Measurements from ENCODE around the gene IWS1. TPM values are rescaled to one million over a fixed set of nuclear protein-coding genes. Genes with fewer than 3 reads are reported as not detected.

The IWS1 gene
- total and polyA plus RNA-seq, 10 of the 15 experiments (the other 5 are each of a cell fraction or from before 2014, with no cell fraction given), result 21.9 to 68.9 (median 45.8) TPM

- Histone ChIP-seq H3K4me2 (ENCODE audit: control insufficient read depth, insufficient read depth) (no peak overlapping the region), H2AFZ (ENCODE audit: control insufficient read depth, low read depth, low read length) (no peak overlapping the region), H3K27ac (ENCODE audit: control insufficient read depth, insufficient read depth) (no peak overlapping the region), H3K79me2 (ENCODE audit: control insufficient read depth, insufficient read depth, low read length) (no peaks in the 10 kb centered on the region), H3K27me3 (replicated peaks in 1 of 2; ENCODE audit: control insufficient read depth in 2 of 2, insufficient read depth in 2 of 2, low read length in 1 of 2) (no peaks in the 10 kb centered on the region), H3K36me3 (ENCODE audit: control insufficient read depth in 2 of 2, insufficient read depth in 2 of 2, low read length in 1 of 2) (no peaks in the 10 kb centered on the region), H3K4me3 (no peak overlapping the region), H4K20me1 (ENCODE audit: control insufficient read depth, insufficient read depth) (no peaks in the 10 kb centered on the region), H3K4me1 (ENCODE audit: control insufficient read depth, insufficient read depth, low read length) (no peaks in the 10 kb centered on the region; the same call in 1 of the 2 replicates), H3K9ac (ENCODE audit: control insufficient read depth, insufficient read depth, low read length) (no peak overlapping the region), H3K9me3 (replicated peaks; ENCODE audit: control insufficient read depth, insufficient read depth, low read length) (no peaks in the 10 kb centered on the region)
- 91% methylated on average over 13 of the region's 13 CpGs for WGBS (ENCODE audit: insufficient coverage, insufficient replicate concordance, low lambda C conversion rate, missing lambda C conversion rate)
- ChIA-PET SMC1A (ENCODE audit: uncharacterized antibody, unreplicated experiment) (interaction anchor here (0.5 kb wide), 1 partner anchor 199 kb away, joined by 3 read pairs; no protein-coding TSS in a partner anchor), RAD21 (ENCODE audit: unreplicated experiment) (no interaction called here), POLR2A (no interaction called here), CTCF (interaction anchor here (1.3 to 1.4 kb wide), 3 partner anchors 9 to 259 kb away, joined by 3 to 5 read pairs (median 4); no protein-coding TSS in a partner anchor)
- ATAC-seq (no peak), DNase-seq (ENCODE audit: low read depth, low spot score) (no peak), FAIRE-seq (no peak)
- in situ Hi-C loops (cut with MboI), result no loop called here
- no TSS peak for BruUV-seq (replicated peaks)
- intact Hi-C loops (cut with micrococcal nuclease; ENCODE audit: unreplicated experiment), result no loop called here
- TF ChIP-seq CBX5 (IDR thresholded peaks at IDR 0.05; ENCODE audit: low read depth), result no peak
- no peak for TF ChIP-seq ZSCAN29 (IDR thresholded peaks at IDR 0.05)
- TF ChIP-seq YY1 (IDR thresholded peaks at IDR 0.05; ENCODE audit: low read depth, low read length), result no peak
- TF ChIP-seq RELA (IDR thresholded peaks at IDR 0.05; ENCODE audit: borderline replicate concordance, partially characterized antibody), result no peak
- TF ChIP-seq TAF1 (IDR thresholded peaks at IDR 0.05; ENCODE audit: borderline replicate concordance, low read depth, low read length), result no peak
- no peak for TF ChIP-seq RB1 (IDR thresholded peaks at IDR 0.05; ENCODE audit: borderline replicate concordance)
- TF ChIP-seq EZH2 (IDR thresholded peaks at IDR 0.05; ENCODE audit: borderline replicate concordance, control insufficient read depth, low read depth, low read length), result no peak
- TF ChIP-seq, protein P1, sequence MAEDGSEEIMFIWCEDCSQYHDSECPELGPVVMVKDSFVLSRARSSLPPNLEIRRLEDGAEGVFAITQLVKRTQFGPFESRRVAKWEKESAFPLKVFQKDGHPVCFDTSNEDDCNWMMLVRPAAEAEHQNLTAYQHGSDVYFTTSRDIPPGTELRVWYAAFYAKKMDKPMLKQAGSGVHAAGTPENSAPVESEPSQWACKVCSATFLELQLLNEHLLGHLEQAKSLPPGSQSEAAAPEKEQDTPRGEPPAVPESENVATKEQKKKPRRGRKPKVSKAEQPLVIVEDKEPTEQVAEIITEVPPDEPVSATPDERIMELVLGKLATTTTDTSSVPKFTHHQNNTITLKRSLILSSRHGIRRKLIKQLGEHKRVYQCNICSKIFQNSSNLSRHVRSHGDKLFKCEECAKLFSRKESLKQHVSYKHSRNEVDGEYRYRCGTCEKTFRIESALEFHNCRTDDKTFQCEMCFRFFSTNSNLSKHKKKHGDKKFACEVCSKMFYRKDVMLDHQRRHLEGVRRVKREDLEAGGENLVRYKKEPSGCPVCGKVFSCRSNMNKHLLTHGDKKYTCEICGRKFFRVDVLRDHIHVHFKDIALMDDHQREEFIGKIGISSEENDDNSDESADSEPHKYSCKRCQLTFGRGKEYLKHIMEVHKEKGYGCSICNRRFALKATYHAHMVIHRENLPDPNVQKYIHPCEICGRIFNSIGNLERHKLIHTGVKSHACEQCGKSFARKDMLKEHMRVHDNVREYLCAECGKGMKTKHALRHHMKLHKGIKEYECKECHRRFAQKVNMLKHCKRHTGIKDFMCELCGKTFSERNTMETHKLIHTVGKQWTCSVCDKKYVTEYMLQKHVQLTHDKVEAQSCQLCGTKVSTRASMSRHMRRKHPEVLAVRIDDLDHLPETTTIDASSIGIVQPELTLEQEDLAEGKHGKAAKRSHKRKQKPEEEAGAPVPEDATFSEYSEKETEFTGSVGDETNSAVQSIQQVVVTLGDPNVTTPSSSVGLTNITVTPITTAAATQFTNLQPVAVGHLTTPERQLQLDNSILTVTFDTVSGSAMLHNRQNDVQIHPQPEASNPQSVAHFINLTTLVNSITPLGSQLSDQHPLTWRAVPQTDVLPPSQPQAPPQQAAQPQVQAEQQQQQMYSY (CRISPR knock-in tag; IDR thresholded peaks at IDR 0.05), result no peak
- no peak for TF ChIP-seq POLR2AphosphoS5 (IDR thresholded peaks at IDR 0.05; ENCODE audit: low read length)
- TF ChIP-seq EP300 (IDR thresholded peaks at IDR 0.05; ENCODE audit: borderline replicate concordance in 1 of 2, control insufficient read depth in 1 of 2, low read depth in 2 of 2, low read length in 2 of 2), result no peak
- no peak for TF ChIP-seq TBL1XR1 (IDR thresholded peaks at IDR 0.05; ENCODE audit: low read depth, low read length)
- TF ChIP-seq, protein P2, sequence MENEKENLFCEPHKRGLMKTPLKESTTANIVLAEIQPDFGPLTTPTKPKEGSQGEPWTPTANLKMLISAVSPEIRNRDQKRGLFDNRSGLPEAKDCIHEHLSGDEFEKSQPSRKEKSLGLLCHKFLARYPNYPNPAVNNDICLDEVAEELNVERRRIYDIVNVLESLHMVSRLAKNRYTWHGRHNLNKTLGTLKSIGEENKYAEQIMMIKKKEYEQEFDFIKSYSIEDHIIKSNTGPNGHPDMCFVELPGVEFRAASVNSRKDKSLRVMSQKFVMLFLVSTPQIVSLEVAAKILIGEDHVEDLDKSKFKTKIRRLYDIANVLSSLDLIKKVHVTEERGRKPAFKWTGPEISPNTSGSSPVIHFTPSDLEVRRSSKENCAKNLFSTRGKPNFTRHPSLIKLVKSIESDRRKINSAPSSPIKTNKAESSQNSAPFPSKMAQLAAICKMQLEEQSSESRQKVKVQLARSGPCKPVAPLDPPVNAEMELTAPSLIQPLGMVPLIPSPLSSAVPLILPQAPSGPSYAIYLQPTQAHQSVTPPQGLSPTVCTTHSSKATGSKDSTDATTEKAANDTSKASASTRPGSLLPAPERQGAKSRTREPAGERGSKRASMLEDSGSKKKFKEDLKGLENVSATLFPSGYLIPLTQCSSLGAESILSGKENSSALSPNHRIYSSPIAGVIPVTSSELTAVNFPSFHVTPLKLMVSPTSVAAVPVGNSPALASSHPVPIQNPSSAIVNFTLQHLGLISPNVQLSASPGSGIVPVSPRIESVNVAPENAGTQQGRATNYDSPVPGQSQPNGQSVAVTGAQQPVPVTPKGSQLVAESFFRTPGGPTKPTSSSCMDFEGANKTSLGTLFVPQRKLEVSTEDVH (IDR thresholded peaks at IDR 0.05; ENCODE audit: low read depth, partially characterized antibody), result no peak
- TF ChIP-seq E2F4 (IDR thresholded peaks at IDR 0.05; ENCODE audit: low read depth, low read length), result no peak
- TF ChIP-seq ZNF24 (IDR thresholded peaks at IDR 0.05), result no peak
- TF ChIP-seq TCF3 (IDR thresholded peaks at IDR 0.05; ENCODE audit: borderline replicate concordance, insufficient read depth, low read depth, low read length), result no peak
Measured at GRCh38 chr2:127455566-127456493, 70.5 kb downstream of the IWS1 start.

All from GM12878 (cell line).